ENCODE data around the gene FBXW7.

FBXW7 gene

GRCh38 chr4:152508818-152509217, 27.1 kb downstream of the FBXW7 start:
- no peak for TF ChIP-seq FOXP2 (optimal IDR thresholded peaks at IDR 0.05; ENCODE audit: borderline replicate concordance, extremely low read depth, extremely low read length, insufficient read depth)
- no peak for TF ChIP-seq TAF1 (IDR thresholded peaks at IDR 0.05; ENCODE audit: borderline replicate concordance, insufficient read depth, low read length)
- no peak for TF ChIP-seq REST (IDR thresholded peaks at IDR 0.05; ENCODE audit: insufficient read depth in 1 of 2, low read depth in 2 of 2, low read length in 2 of 2)
- no peak for TF ChIP-seq POLR2AphosphoS5 (IDR thresholded peaks at IDR 0.05; ENCODE audit: low read depth, low read length)
- TF ChIP-seq SIN3A (IDR thresholded peaks at IDR 0.05; ENCODE audit: borderline replicate concordance, insufficient read depth, low read length), result no peak

- TF ChIP-seq TAF1 (IDR thresholded peaks at IDR 0.05; ENCODE audit: borderline replicate concordance, insufficient read depth, low read length), result no peak
- TF ChIP-seq POLR2AphosphoS5 (IDR thresholded peaks at IDR 0.05; ENCODE audit: low read depth, low read length), result no peak
- no peak for TF ChIP-seq REST (IDR thresholded peaks at IDR 0.05; ENCODE audit: insufficient read depth in 1 of 2, low read depth in 2 of 2, low read length in 2 of 2)
- no peak for TF ChIP-seq FOXP2 (optimal IDR thresholded peaks at IDR 0.05; ENCODE audit: borderline replicate concordance, extremely low read depth, extremely low read length, insufficient read depth)
- no peak for TF ChIP-seq SIN3A (IDR thresholded peaks at IDR 0.05; ENCODE audit: borderline replicate concordance, insufficient read depth, low read length)
Observed at GRCh38 chr4:152508386-152508785, 27.5 kb downstream of the FBXW7 start.

- TF ChIP-seq TAF1 (IDR thresholded peaks at IDR 0.05; ENCODE audit: borderline replicate concordance, insufficient read depth, low read length), result no peak
- TF ChIP-seq REST (IDR thresholded peaks at IDR 0.05; ENCODE audit: insufficient read depth in 1 of 2, low read depth in 2 of 2, low read length in 2 of 2), result no peak
- TF ChIP-seq FOXP2 (optimal IDR thresholded peaks at IDR 0.05; ENCODE audit: borderline replicate concordance, extremely low read depth, extremely low read length, insufficient read depth), result no peak
- TF ChIP-seq SIN3A (IDR thresholded peaks at IDR 0.05; ENCODE audit: borderline replicate concordance, insufficient read depth, low read length), result no peak
- no peak for TF ChIP-seq POLR2AphosphoS5 (IDR thresholded peaks at IDR 0.05; ENCODE audit: low read depth, low read length)
Observed at GRCh38 chr4:152503653-152504290, 32.1 kb downstream of the FBXW7 start.

GRCh38 chr4:152501846-152502536, 33.9 kb downstream of the FBXW7 start:
- TF ChIP-seq TAF1 (IDR thresholded peaks at IDR 0.05; ENCODE audit: borderline replicate concordance, insufficient read depth, low read length), result no peak
- TF ChIP-seq FOXP2 (optimal IDR thresholded peaks at IDR 0.05; ENCODE audit: borderline replicate concordance, extremely low read depth, extremely low read length, insufficient read depth), result no peak
- TF ChIP-seq REST (IDR thresholded peaks at IDR 0.05; ENCODE audit: insufficient read depth in 1 of 2, low read depth in 2 of 2, low read length in 2 of 2), result no peak
- no peak for TF ChIP-seq POLR2AphosphoS5 (IDR thresholded peaks at IDR 0.05; ENCODE audit: low read depth, low read length)
- TF ChIP-seq SIN3A (IDR thresholded peaks at IDR 0.05; ENCODE audit: borderline replicate concordance, insufficient read depth, low read length), result no peak

Data from PFSK-1 (cell line).